GM23248 (cell line): ENCODE data around the gene FOXL2. TPM values are rescaled to one million over a fixed set of nuclear protein-coding genes. Genes with fewer than 3 reads are reported as not detected.

Experiments used
- DNase-seq: peaks from one replicate; pipeline ENCODE4 v3.0.0-alpha.2; 2015
- H2AFZ ChIP-seq: fragments of 200-600 bp; sonication (generic); 2 replicates; pipeline ENCODE4 v1.6.1; 2016; ENCODE audit warnings: antibody characterized with exemption
- H3F3A ChIP-seq: fragments of 200-600 bp; sonication (generic); 2 replicates; pipeline ENCODE4 v1.6.1; 2016; ENCODE audit warnings: mild to moderate bottlenecking, antibody characterized with exemption, mixed run types; ENCODE audit not compliant: insufficient read depth
- H3K27ac ChIP-seq: fragments of 200-600 bp; sonication (generic); 2 replicates; pipeline ENCODE4 v1.5.1; 2016; ENCODE audit warnings: mild to moderate bottlenecking
- H3K27me3 ChIP-seq: fragments of 200-600 bp; sonication (generic); replicated peaks from 2 replicates; pipeline ENCODE4 v1.6.1; 2016; ENCODE audit warnings: mild to moderate bottlenecking; ENCODE audit not compliant: insufficient read depth
- H3K36me3 ChIP-seq: fragments of 200-600 bp; sonication (generic); 2 replicates; pipeline ENCODE4 v1.6.1; 2016; ENCODE audit warnings: low read depth, mild to moderate bottlenecking
- H3K4me1 ChIP-seq: fragments of 200-600 bp; sonication (generic); 2 replicates; pipeline ENCODE4 v1.6.1; 2016; ENCODE audit warnings: mild to moderate bottlenecking; ENCODE audit not compliant: insufficient read depth
- H3K4me2 ChIP-seq: fragments of 200-600 bp; sonication (generic); one replicate; pipeline ENCODE4 v1.6.1; 2016; ENCODE audit warnings: mild to moderate bottlenecking; ENCODE audit not compliant: unreplicated experiment
- H3K4me3 ChIP-seq: fragments of 200-600 bp; sonication (generic); 2 replicates; pipeline ENCODE4 v1.5.1; 2016; ENCODE audit warnings: mild to moderate bottlenecking
- H3K79me2 ChIP-seq: fragments of 200-600 bp; sonication (generic); 2 replicates; pipeline ENCODE4 v1.6.1; 2016; ENCODE audit warnings: mild to moderate bottlenecking; ENCODE audit not compliant: insufficient read depth
- H3K9ac ChIP-seq: fragments of 200-600 bp; sonication (generic); 2 replicates; pipeline ENCODE4 v1.6.1; 2016; ENCODE audit warnings: mild to moderate bottlenecking
- H3K9me2 ChIP-seq: fragments of 200-600 bp; sonication (generic); 2 replicates; pipeline ENCODE4 v1.6.1; 2016; ENCODE audit warnings: mixed run types, mild to moderate bottlenecking, moderate library complexity; ENCODE audit not compliant: insufficient read depth
- H3K9me3 ChIP-seq: fragments of 200-600 bp; sonication (generic); one replicate; pipeline ENCODE4 v1.6.1; 2017; ENCODE audit warnings: low read depth
- H4K20me1 ChIP-seq: fragments of 200-600 bp; sonication (generic); 2 replicates; pipeline ENCODE4 v1.6.0; 2016; ENCODE audit not compliant: insufficient read depth
- EZH2 ChIP-seq: fragments of 200-600 bp; sonication (generic); IDR thresholded peaks from 2 replicates; pipeline ENCODE4 v1.6.1; 2018; ENCODE audit warnings: antibody characterized with exemption, mild to moderate bottlenecking; ENCODE audit not compliant: insufficient read depth, poor library complexity, severe bottlenecking
- EZH2phosphoT487 ChIP-seq: fragments of 200-600 bp; sonication (generic); IDR thresholded peaks from 2 replicates; pipeline ENCODE4 v1.6.1; 2018; ENCODE audit warnings: antibody characterized with exemption, moderate library complexity, mild to moderate bottlenecking, low read depth; ENCODE audit not compliant: insufficient read depth
- WGBS, 2 experiments: methylation state at CpG; one replicate each; pipeline ENCODE4 v1.1.6; 2015 to 2017; ENCODE audit warnings: low lambda C conversion rate in 2 of 2, low coverage in 1 of 2; ENCODE audit errors: missing lambda C conversion rate in 2 of 2; 5-methylcytosine and 5-hydroxymethylcytosine counted together
- in situ Hi-C: fragments of 300-500 bp; cut with MboI; formaldehyde crosslinking; loops from 2 replicates; pipeline ENCODE4 v1.15.0; 2020
- polyA plus RNA-seq: library from polyadenylated mRNA; unstranded; fragments of >200 nt; fragmentation: Nextera tagmentation; extraction: Ambion mirVana; gene quantifications from 2 replicates; pipeline ENCODE4 v1.2.1, GENCODE V29; 2016
- total RNA-seq: library from RNA; depleted of rRNA; stranded (reverse); fragments of >200 nt; shearing (Covaris generic); gene quantifications from 2 replicates; pipeline ENCODE4 v1.2.3, GENCODE V29; 2014

The FOXL2 gene
- total and polyA plus RNA-seq, 2 experiments from 2014 or later, result 0.71 to 3.6 TPM

DNA sequence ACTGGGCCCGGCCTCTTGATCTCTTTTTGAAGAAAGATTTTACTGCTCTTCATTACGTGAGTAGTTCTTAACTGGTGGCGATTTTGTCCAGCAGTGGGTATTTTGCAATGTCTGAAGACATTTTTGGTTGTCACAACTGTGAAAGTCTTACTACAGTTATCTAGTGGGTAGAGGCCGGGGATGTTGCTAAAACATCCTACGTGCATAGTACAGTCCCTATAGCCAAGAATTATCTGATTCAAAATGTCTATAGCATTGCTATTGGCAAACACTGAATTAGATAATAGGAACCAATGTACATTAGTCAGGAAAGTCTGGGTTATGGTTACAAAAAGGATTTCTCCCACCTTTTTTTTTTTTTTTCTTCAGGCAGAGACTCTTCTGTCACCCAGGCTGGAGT, 38.1 kb downstream of the FOXL2 start:
- Histone ChIP-seq H3K4me3 (no peak overlapping the region), H3K4me1 (no peaks in the 10 kb centered on the region), H3K9me2 (no peaks in the 10 kb centered on the region), H3K4me2 (no peak overlapping the region), H3K9me3 (no peaks in the 10 kb centered on the region), H3F3A (no peaks in the 10 kb centered on the region), H3K27ac (no peak overlapping the region), H3K27me3 (no peaks in the 10 kb centered on the region), H4K20me1 (no peaks in the 10 kb centered on the region), H3K36me3 (no peaks in the 10 kb centered on the region), H3K9ac (no peak overlapping the region), H2AFZ (no peak overlapping the region), H3K79me2 (no peaks in the 10 kb centered on the region)
- 88 to 90% methylated on average over 5 of the region's 5 CpGs for WGBS, 2 experiments
- no peak for DNase-seq
- TF ChIP-seq EZH2 (no peak), EZH2phosphoT487 (no peak)
- in situ Hi-C loops, result loop anchor here (25.0 kb wide), 1 partner anchor 447 kb away; no protein-coding TSS in a partner anchor

DNA sequence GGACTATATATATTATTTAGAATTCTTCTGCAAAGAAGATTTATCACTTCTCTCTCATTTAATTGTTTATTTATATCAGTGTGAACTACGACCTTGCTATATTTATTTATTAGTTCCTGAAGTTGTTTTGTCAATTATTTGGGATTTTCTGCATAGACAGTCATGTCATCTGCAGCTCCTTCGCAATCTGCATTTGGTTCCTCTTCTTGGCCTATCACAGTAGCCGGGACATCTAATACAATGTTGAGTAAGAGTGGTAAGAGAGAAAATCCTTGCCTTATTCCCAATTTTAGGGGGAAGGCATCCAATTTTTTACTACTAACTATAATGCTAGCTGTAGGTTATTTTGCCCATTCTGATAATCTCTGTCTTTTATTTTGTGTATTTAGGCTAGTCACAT, 39.4 kb downstream of the FOXL2 start:
- Histone ChIP-seq H3K36me3 (no peaks in the 10 kb centered on the region), H3K4me3 (no peak overlapping the region), H4K20me1 (no peaks in the 10 kb centered on the region), H2AFZ (no peak overlapping the region), H3K9me2 (no peaks in the 10 kb centered on the region), H3K4me2 (no peak overlapping the region), H3K27ac (no peak overlapping the region), H3K9me3 (no peaks in the 10 kb centered on the region), H3K79me2 (no peaks in the 10 kb centered on the region), H3K4me1 (no peaks in the 10 kb centered on the region), H3K27me3 (no peaks in the 10 kb centered on the region), H3F3A (no peaks in the 10 kb centered on the region), H3K9ac (no peak overlapping the region)
- in situ Hi-C loops, result loop anchor here (25.0 kb wide), 1 partner anchor 445 kb away; no protein-coding TSS in a partner anchor
- 78 to 84% methylated on average over 3 of the region's 3 CpGs for WGBS, 2 experiments
- no peak for DNase-seq
- no peak for TF ChIP-seq EZH2phosphoT487
- TF ChIP-seq EZH2, result no peak

DNA sequence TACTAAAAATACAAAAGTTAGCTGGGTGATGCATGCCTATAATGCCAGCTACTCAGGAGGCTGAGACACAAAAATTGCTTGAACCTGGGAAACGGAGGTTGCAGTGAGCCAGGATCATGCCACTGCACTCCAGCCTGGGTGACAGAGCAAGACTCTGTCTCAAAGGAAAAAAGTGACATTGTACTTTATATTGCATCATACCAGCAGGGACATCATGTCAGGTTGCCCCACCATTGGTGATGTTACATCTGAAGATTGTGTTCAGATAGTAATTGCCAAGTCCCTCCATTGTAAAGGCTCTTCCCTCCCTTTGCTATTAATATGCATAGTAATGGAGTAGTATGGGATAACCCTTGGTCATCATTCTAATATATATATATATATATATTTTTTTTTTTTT, 44.8 kb downstream of the FOXL2 start:
- no peak overlapping the region for H3K27ac ChIP-seq
- no peaks in the 10 kb centered on the region for H3K9me3 ChIP-seq
- H3K4me1 ChIP-seq, result peaks cover 10% of the 10 kb centered on the region; the same call in 1 of the 2 replicates
- no peak for TF ChIP-seq EZH2
- TF ChIP-seq EZH2phosphoT487, result no peak
- no peak overlapping the region for H3K4me2 ChIP-seq
- H2AFZ ChIP-seq, result no peak overlapping the region
- H3K27me3 ChIP-seq, result no peaks in the 10 kb centered on the region
- no peak for DNase-seq
- no peaks in the 10 kb centered on the region for H4K20me1 ChIP-seq
- no peak overlapping the region for H3K4me3 ChIP-seq
- in situ Hi-C loops, result loop anchor here (25.0 kb wide), 1 partner anchor 440 kb away; no protein-coding TSS in a partner anchor
- 68 to 71% methylated on average over 1 of the region's 1 CpG for WGBS, 2 experiments
- H3K36me3 ChIP-seq, result no peaks in the 10 kb centered on the region
- H3K79me2 ChIP-seq, result no peaks in the 10 kb centered on the region
- no peak overlapping the region for H3K9ac ChIP-seq
- 0 out of 2 replicates have a peak, but pooled peaks cover 13% of the 10 kb centered on the region for H3F3A ChIP-seq
- H3K9me2 ChIP-seq, result no peaks in the 10 kb centered on the region

DNA sequence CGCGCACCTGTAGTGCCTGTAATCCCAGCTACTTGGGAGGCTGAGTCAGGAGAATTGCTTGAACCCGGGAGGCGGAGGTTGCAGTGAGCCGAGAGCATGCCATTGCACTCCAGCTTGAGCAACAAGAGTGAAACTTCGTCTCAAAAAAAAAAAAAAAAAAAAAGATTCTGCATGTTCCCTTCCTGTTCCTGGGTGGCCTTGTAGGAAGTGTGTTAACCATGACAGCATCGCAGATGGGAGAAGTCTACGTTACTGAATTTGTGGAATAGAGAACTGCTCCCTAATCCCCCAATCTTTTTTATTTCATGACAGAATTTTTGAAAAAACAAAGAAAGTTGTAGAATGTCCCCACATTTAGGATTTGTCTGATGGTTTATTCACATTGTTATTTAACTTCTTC, 45.4 kb downstream of the FOXL2 start:
- TF ChIP-seq EZH2phosphoT487 (no peak), EZH2 (no peak)
- Histone ChIP-seq H3K36me3 (no peaks in the 10 kb centered on the region), H2AFZ (no peak overlapping the region), H3F3A (0 out of 2 replicates have a peak, but pooled peaks cover 13% of the 10 kb centered on the region), H3K27me3 (no peaks in the 10 kb centered on the region), H3K79me2 (no peaks in the 10 kb centered on the region), H4K20me1 (no peaks in the 10 kb centered on the region), H3K9me3 (no peaks in the 10 kb centered on the region), H3K9ac (no peak overlapping the region), H3K27ac (no peak overlapping the region), H3K4me2 (no peak overlapping the region), H3K9me2 (no peaks in the 10 kb centered on the region), H3K4me3 (no peak overlapping the region), H3K4me1 (peaks cover 10% of the 10 kb centered on the region; the same call in 1 of the 2 replicates)
- in situ Hi-C loops, result loop anchor here (25.0 kb wide), 1 partner anchor 439 kb away; no protein-coding TSS in a partner anchor
- DNase-seq, result no peak
- 58 to 59% methylated on average over 8 of the region's 8 CpGs for WGBS, 2 experiments
